HK-2 (cell line): ENCODE data around the gene LPIN3.

Experiments used
- DNase-seq: peaks from one replicate; pipeline ENCODE4 v3.0.0-alpha.2; 2018; ENCODE audit not compliant: unreplicated experiment

Gene LPIN3

DNA sequence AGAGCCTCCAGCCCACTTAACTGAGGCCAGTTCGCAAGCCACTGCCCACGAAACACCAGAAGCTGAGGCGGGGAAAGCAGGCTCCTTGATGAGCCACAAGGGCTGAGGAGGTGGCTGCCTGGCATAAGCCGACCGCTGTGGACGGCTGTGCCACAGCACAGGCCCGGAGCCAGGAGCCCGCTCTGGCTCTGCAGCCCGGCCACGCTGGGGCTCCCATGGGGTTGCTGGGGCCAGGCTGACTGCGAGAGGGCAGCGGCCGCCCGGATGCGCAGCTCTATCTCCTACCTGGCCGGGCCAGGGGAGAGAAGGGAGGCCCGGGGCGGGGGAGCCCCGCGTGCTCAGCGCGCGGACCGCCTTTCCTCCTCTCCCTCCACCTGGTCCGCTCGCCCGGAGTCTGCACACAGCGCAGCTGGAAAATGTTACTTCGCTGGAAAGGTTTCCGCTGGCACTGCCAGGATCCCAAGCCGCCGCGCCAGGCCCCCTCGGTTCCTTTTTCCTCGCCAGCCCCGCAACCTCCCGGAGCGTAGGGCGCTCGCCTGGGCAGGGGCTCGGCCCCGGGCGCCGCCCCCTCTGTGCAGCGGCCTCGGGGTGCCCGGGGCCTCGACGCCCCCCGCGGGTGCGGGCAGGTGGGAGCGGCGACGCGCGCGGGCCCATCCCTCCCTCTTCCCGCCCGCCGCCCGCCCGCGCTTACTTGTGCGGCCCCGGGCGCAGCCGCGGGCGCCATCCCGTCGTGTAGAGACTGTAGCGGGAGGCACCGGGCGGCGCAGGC lies 25.3 kb downstream of the LPIN3 start:
- DNase-seq = no peak

GRCh38 chr20:41366546-41367392 lies 26.1 kb downstream of the LPIN3 start, which contains the start of gene EMILIN3:
Gene EMILIN3, minus strand, starts transcription at chr20:41366818. Its CDS starts 184 bp downstream, at chr20:41366634.
- no peak for DNase-seq

DNA sequence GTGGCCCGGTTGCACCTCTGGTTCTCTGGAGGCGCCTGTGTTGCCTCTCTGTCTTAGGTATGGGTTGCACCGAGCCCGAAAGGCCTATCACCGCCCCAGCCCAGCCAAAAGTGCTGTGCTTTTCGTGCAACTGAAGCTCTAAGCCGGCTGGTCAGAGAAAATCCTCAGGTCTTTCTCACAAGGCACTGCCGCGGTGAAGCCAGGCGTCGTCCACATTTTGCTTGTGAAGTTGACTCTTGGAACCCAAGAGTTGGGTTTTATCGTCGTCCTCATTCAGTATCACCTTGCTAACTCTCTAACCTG lies 26.7 kb downstream of the LPIN3 start:
- DNase-seq = no peak

GRCh38 chr20:41367956-41368355 lies 27.3 kb downstream of the LPIN3 start:
- DNase-seq = no peak

DNA sequence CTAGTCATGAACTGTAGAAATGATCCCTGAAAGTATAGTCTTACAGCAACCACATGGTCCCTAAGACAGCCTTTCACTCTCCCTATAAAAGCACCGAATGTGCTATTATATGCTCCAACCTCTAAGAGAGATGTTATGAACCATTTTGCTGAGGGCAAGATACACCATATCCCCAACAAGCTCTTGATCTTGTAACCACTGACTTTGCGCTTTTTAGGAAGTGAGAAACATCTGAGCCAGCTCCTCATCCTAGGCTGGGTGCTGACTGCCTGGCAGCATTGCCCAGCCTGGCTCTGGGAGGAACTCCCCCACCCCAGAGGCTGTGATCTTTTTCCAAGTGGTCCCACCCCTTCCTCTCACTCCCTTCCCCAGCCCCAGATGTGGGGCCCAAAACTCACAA lies 29.1 kb downstream of the LPIN3 start:
- no peak for DNase-seq

DNA sequence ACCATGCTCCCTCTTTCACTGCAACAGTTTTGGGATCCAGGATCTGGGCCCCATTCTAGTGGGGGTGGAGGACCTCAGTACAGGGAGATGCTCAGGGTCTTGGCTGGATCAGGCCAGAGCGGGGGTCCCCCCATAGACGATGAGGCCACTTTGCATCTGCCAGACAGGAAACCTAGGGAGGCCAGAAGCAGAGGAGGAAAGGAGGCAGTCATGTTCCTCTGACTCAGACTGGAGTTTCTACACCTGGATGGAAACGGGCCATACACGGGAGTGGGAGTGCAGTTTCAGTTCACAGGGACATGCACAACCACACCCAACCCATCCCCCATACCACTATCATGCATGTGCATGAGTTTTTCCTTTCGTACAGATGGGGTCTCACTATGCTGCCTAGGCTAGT lies 29.6 kb downstream of the LPIN3 start:
- no peak for DNase-seq

DNA sequence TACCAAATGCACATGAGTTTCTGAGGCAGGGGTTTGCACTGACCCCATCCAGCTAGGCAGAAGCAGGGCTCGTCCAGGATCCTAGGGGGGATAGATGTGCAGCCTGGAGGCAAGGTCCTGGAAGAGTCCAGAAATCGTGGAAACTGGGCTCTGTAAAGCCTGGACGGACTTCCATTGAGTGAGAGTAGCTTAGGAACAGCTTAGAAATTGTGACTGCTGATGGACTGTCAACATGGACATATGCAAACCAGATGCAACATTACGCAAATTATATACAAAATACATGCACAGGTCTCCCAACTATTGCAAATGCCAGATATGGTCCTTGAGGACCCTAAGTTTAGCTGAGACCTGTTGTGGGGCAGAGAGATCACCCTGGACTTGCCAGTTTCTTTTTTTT lies 30.8 kb downstream of the LPIN3 start:
- no peak for DNase-seq

GRCh38 chr20:41373251-41373783 lies 32.7 kb downstream of the LPIN3 start:
- DNase-seq = no peak

- no peak for DNase-seq
Measured at GRCh38 chr20:41373931-41374920, 33.6 kb downstream of the LPIN3 start.

GRCh38 chr20:41375846-41376245 lies 35.2 kb downstream of the LPIN3 start:
- no peak for DNase-seq

DNA sequence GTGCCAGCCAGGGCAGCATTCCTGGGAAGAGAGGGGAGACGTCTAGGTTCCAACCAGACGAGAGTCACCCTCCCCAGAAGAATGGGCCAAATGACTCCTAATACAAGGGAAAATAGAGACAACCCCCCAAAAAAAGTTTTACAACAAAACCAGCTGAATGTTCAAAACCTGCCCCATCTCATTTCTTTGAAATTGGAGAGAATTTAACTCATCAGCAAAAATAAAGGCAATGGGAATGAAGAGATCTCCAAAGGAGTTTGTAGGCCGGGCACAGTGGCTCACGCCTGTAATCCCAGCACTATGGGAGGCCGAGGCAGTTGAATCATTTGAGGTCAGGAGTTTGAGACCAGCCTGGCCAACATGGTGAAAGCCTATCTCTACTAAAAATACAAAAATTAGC lies 35.7 kb downstream of the LPIN3 start:
- DNase-seq = no peak

DNA sequence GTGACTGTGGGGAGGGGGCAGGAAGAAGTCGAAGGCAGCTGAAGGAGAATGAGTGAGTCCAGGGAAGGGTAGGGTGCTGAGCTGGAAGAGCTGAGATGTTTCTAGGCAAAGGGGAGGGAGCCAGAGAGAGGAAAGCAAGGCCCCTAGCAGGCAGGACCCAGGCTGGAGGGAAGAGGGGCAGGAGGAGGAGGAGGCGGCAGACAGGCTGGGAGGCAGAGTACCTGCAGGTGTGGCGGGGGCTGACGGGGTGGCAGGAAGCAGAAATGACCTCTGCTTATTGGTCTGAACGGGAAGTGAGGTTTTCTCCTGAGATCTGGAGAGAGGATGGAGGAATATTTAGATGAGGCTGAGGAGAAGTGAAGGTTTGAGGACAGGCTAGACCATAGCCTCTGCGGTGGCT lies 36.7 kb downstream of the LPIN3 start:
- DNase-seq = no peak

DNA sequence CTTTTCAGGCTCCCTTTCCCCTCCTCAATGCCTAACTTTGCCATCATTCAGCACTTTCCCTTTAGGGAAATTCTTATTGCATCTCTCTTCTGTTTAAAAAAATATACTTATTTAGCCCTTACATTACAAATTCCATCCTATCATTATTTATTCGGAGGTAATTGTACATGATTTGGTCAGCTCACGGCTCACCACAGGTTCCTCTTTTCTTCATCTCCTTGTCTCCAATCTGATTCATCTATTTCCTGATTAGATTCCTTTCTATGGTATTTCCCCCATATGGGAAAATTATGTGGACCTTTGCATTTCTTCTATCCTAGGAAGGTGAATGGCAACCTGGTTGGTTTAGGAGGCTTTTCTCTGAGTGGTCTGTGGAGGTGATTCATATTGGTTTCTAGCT lies 38.9 kb downstream of the LPIN3 start:
- DNase-seq = no peak

GRCh38 chr20:41380551-41381193 lies 40.1 kb downstream of the LPIN3 start:
- DNase-seq = no peak

GRCh38 chr20:41382791-41383305 lies 42.2 kb downstream of the LPIN3 start:
- no peak for DNase-seq

DNA sequence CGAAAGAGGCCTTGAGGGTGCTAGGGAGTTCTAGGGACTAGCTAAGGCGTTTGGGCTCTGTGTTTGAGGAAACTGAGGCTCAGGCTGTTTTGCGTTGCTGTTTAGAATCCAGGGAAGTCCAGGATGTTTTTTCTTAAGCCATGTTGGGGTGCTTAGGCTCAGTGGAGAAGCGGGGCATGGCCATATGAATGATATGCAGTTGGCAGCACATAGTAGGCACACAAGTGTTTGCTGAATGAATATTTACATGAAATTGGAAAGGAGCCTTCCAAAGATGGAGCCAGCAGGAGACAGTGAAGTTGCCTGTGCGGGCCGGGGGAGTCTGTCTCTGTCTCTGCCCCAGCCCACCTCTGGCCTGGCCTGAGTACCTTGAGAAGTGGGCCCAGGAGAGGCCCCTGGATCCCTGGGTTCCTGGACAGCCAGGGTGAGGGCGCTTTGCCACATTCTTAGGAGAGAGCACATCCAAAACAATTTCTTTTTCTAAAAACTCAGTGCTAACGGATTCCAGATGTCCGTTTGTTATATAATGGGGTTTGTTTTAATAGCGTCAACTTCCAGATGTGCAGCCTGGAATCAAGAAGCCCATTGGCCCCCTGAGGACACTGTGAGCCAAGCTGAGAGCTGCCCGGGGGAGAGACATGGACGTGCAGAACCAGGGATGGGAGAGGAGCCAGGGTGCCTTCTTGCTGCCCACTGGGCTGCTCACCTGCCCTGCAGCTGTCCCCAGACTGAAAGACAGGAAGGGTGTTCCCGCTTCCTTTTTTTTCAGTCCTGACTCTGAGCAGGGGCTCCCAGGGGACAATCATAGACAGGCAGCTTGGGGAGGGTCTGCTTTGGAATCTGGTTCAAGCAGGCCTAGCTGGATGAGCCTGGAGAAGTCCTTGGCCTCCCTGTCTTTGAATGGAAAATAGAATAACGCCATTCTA lies 46.1 kb downstream of the LPIN3 start:
- DNase-seq = no peak

- DNase-seq = no peak
Measured at GRCh38 chr20:41387444-41387851, 46.8 kb downstream of the LPIN3 start.

DNA sequence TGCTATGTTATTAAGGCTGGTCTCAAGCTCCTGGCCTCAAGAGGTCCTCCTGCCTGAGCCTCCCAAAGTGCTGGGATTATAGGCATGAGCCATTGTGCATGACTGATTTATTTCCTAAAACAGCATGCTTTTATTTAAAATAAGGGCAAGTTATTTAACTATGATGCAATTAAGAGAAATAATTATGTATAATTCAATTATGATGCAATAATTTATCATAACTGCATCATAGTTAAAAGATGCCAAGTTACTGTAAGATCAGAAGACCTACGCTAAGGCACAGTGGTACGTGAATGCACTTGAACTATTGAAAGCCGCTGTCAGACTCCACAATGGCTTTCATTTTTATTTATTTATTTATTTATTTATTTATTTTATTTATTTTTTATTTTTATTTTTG lies 50.3 kb downstream of the LPIN3 start:
- no peak for DNase-seq

DNA sequence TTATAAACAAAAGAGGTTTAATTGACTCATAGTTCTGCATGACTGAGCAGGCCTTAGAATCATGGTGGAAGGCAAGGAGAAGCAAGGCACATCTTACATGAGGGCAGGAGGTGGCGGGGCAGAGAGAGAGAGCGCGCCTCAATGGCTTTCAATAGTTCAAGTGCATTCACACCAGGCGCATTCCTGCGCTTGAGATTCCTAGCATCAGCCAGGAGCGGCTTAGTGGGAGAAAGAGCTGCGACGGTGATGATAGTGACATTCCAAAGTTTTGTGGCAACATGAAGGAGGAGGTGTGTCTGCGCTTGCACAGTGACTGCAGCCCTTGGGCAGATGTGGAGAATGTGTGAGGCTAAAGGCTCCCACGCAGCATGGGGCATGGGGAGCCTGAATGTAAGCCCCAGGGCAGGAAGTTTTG lies 51.0 kb downstream of the LPIN3 start:
- DNase-seq = no peak

DNA sequence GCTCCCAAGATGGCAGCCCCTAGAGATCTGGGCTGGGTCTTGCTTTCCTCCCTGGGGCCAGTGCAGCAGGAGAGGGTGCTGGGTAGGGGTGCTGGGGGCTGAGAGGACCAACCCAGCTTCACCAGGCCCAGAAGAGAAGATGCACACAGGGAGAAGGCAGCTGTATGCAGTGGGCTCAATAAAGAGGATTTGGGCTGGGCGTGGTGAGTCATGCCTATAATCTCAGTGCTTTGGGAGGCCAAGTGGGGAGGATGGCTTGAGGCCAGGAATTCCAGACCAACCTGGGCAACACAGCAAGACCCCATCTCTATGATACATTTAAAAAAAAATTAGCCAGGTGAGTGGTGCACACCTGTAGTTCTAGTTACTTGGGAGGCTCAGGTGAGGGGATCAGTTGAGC lies 51.7 kb downstream of the LPIN3 start:
- DNase-seq = no peak
